ENCODE data around the gene GPC1.

- TF ChIP-seq CTCF (IDR thresholded peaks at IDR 0.05) (no peak), EP300 (IDR thresholded peaks at IDR 0.05) (no peak), POLR2A (IDR thresholded peaks at IDR 0.05) (no peak)
Observed at GRCh38 chr2:240511351-240512108, 76.1 kb downstream of the GPC1 start.

All from tibial nerve (tissue), 4 donors.